ENCODE measurements around the gene NR2C2AP. TPM values are rescaled to one million over a fixed set of nuclear protein-coding genes. Genes with fewer than 3 reads are reported as not detected.

The NR2C2AP gene
- polyA plus RNA-seq, 1 donor = 11.4 TPM

DNA sequence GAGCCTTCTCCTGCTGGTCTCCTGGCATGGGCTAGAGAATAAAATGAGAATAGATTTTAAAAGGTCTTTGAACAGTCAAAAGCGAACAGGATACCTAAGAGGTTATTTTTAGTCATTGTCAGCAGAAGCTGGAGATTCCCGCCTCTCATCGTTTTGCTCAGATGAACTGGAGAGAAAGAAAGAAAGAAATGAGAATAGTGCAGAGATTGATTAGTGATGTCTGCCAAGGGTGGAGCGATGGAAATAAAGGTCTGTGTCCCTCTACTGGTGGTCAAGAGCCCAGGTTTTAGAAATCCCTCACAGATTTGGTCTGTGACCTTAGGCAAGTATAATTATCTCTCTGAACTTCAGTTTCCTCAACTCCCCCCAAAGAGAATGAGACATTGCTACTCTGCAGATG is 13.9 kb upstream of the NR2C2AP start:
- DNase-seq = no peak

DNA sequence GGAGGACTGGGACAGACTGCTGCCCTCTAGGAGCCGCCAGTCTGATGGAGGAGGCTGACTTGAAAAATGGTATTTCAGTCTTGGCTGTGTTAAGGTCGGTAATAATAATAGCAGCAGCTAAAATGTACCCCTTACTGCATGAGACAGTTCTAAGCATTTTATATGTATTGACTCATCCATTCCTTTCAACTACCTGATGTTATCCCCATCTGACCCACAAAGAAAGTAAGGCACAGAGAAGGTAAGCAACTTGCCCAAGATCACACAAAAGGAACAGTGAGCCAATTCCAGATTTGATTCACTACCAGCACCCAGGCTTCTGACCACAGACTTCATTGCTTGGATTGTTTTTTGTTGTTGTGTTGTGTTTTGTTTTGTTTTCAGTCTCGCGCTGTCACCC is 12.6 kb upstream of the NR2C2AP start:
- no peak for DNase-seq

DNA sequence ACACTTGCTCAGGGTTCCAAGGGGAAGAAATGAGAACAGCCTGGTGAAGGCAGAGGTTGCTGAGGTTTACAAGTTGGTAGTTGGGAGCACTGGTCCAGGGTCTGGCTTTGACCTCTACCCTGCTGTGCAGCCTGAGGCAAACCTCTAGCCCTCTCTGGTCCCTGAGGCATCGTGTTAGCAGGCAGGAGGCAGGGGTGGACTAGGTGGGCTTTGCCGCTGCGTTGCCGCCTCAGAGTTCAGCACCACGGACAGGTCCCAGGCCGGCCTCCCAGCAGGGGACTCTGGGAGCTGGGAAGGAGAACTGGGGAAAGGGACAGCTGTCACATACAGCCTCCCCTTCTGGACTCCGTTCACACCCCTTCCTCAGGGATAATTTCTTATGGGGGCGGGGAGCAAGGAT is 11.7 kb upstream of the NR2C2AP start:
- DNase-seq = peak; percentile 68

DNA sequence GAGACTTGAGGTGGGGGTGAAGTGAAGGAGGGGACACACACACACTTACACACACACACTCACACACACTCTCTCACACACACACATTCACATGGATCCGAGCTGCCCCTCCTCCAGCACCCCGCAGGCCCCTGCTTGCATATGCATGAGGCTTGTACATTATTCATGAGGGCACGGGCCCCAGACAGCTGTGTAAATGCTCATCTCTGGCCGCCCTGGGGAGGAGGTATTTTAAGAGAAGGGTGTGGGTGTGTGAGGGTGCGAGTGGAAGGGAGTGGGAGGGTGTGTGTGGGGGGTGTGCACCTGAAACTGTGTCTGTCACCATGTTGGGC is 10.9 kb upstream of the NR2C2AP start:
- no peak for DNase-seq

DNA sequence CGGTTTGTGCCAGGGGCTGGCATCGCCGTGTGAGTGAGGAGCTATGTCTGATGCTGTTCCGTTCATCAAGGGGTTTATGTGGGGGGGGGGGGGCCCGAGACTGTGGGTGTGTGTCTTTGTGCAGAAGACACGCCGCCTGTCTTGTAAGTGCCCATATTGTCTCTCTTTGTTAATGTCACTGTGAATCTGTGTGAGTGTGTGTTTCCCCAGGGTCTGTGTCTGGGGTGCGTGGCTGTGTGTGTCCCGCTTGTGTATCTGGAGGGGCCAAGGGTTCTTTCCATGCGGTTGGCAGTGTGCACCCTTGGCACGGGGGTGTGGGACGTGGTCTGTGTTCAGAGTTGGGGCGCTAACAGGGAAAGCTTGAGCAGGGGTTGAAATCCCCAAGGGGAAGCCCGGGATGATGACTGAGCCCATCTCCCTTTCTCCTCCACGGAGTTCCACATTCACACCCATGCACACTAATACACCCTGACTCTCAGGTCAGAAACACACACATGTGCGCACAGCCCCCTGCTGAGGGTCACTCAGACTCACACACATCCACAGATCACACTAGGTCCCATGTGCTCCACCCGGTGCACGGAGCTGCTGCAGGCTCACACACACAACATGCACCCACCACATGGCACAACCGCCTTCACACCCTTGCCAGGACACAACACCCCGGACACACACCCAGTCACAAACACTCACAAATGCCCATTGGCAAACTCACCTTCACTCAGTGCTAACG is 10.4 kb upstream of the NR2C2AP start:
- no peak for DNase-seq

DNA sequence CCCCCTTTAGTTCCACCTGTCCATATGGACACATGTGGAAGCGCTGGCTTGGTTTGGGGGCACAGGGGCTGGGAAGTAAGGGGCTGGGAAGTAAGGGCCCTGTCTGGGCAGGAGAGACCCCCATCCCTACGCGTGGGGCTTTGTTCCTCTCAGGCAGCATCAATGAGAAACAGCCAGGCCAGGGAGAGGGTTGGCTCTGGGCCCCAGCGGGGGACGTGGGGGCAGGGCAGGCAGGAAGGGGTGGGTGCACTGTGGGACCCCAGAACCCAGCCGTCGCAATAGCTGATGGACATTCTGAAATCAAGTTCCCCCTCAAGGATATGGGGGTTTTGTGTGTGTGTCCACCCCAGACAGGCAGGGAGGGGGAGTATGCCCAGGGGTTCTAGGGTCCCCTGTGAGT is 9.7 kb upstream of the NR2C2AP start:
- no peak for DNase-seq

DNA sequence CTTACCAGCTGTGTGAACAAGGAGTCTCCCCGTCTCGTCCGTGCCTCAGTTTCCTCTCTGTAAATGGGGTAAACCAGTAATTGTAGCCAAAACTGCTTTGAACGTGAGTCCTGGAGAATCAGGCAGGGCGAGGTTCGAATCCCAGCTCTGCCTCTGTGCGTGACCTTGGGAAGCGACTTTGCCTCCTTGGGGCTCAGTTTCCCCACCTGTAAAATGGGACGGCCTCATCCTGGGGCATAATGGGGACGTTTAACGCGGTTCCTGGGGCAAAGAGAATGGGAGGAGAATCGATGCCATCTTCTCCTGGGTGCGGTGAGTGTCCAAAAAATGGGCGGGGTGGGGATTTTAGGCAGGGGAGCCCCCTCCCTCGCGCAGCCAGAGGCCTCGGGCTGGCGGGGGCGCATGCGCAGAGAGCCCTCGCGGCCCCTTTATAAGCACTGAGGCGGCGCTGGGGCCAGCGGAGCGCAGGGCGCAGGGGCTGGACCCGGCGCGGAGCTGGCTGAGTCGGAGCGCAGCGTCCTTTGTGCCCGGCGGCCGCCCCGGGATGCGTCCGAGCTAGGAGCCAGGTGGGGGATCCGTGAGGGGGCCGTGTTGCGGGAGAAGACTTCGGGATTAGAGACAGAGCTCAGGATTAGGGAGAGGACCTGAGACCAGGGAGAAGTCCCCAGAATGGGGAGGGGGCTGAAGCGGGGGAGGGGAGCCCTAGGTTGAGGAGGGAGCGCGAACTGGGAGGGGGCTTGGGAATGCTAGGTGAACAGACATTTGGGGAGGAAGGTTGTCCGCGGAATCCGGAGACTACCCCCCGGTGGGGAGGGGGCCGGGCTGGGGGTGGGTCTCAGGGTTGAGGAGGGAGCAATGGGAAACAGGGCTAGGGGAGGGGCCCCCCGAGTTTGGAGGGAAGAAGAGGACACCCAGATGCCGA is 8.5 kb upstream of the NR2C2AP start, which contains the start of gene NCAN:
NCAN (plus strand) TSS at position 460 of the 922 bp plus-strand sequence. CDS start 4,996 bp downstream, outside the sequence.
- DNase-seq = no peak

DNA sequence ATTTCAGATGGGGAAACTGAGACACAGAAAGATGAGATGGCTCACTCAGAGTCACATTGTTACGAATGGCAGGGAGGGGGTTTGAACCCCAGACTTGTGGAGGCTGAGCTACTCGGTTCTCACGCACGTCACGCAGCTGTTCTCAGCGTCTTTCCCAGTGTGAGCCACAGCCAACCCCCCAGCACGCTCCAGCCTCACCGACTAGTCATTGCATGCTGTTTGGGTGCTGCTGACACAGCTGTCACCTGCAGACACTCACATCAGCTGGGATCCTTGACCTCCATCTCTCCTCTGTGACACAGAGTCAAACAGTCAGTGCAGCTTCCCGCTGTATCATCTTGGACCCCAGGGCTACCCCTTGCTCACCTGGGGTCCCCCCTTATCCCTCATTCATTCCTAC is 6.2 kb upstream of the NR2C2AP start:
- no peak for DNase-seq

DNA sequence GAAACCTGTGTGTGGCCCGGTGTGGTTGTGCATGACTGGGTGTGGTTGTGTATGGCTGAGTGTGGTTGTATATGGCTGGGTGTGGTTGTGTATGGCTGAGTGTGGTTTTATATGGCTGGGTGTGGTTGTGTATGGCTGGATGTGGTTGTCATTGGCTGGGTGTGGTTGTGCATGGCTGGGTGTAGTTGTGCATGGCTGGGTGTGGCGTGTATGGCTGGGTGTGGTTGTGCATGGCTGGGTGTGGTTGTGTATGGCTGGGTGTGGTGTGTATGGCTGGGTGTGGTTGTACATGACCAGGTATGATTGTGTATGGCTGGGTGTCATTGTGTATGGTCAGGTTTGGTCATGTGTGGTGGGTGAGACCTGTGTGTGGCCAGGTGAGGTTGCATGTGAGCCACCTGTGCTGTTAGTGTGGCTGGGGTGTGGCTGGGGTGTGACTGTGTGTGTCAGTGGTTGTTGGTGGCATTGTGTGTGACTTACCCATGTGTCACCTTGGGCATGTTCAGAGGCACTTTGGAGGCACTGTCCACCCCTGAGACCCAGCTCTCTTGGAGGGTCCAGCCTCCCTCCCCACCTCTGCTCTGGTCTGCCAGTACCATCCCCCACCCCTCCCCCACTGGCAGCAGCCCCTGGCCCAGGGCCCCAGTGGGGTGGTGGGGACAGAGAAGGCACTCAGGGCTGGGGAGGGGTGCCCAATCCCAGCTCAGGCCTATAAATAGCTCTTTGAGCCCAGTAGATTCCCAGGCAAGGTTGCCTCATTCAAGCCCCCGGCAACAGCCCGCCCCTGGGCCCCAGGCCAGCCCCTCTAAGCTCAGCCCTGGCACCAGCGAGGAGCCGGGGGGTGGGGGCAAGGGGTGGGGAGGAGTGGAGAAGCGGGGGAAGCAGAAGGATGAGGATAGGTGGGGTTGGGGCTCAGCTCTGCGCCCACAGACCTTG is 4.7 kb upstream of the NR2C2AP start:
- no peak for DNase-seq

DNA sequence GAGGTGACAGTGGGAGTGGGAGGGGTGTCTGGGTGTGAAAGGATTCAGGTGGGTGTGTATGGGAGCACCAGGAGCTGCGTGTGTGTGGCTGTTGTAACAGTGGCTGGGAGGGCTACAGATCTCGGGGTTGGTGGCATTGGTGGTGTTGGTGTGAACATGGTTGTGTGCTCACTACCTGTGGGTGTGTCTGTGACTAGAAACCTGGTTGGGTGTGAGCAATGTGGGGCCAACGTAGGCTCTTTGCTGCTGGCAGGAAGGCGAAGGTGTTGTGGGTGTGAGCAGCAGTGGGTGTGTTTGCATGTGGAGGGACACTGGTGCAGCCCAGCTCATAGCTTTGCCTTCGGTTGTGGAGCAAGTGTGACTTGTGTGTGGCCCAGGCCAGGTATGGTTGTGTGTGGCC is 3.7 kb upstream of the NR2C2AP start:
- no peak for DNase-seq

DNA sequence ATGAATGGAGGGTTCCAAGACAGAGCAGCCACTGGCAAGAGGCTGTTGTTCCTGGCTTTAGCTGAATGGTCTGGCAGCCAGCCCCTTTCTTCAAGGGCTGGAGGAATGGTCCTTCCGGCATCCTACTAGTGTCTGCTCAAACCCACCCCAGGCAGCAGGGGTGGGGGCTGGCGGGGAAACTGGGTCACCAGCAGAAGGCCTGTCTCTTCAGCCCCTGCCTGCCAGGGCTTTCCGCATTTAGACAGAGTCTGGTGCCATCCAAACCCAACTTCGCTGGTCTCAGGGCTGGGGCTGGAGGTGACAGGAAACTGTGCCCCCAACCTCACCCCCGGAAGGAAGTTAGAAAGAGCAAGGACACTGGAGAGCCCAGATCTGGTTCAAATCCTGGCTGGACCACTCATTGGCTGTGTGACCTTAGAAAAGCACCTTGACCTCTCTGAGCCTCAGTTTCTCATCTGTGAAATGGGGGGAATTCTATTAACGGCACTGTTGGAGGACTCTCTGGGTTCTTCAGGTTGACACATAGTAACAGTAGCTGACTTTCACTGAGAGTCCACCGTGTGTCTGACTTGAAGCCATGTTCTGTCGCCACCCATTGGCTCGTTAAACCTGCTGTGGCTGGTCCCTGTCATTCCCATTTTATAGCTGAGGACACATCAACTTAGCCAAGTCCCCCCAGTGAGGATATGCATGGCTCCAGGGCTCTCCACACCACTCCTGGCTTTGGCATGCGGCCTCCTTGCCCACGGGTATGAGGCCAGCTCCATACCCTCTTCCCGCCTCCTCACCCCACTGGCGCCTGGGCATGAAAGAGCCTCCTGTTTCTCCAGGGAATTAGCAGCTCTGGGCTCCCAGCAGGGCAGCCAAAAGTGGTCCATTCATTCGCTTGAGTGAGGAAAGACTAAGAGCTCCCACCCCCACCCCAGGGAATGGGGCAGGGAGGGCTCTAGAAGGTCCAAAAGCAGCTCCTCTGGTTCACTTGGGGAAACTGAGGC is 2.5 kb upstream of the NR2C2AP start:
- DNase-seq = no peak

DNA sequence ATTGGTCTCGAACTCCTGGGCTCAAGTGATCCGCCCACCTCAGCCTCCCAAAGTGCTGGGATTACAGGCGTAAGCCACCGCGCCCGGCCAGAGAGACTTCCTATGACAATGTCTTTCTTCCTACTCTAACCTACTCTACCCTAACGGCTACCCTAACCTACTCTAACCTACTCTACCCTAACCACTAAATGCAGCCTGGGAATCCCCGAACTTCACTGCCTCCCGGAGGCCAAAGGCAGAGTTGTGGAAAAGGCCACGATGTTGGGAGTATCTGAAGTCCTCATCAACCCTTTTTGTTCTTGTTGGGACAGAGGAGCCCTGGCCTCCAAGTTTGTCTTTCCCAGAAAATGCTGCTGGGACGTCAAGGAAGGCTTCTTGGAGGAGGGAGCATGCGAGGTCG is 967 bp upstream of the NR2C2AP start:
- no peak for DNase-seq

DNA sequence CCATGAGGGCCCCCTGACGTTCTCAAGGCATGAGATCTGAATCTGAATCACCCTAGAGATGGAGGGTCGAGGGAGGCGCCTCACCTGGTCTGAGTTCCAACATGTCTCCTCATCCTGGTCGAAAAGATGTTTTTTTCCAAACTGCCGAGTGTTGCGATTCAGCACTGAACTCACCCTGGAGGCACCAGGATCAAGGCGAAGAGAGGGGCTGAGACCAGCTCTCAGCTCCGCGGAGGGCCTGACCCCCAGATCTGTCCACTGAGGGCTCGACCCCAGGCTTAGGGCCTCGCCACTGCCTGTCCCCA is 555 bp downstream of the NR2C2AP start:
- no peak for DNase-seq

DNA sequence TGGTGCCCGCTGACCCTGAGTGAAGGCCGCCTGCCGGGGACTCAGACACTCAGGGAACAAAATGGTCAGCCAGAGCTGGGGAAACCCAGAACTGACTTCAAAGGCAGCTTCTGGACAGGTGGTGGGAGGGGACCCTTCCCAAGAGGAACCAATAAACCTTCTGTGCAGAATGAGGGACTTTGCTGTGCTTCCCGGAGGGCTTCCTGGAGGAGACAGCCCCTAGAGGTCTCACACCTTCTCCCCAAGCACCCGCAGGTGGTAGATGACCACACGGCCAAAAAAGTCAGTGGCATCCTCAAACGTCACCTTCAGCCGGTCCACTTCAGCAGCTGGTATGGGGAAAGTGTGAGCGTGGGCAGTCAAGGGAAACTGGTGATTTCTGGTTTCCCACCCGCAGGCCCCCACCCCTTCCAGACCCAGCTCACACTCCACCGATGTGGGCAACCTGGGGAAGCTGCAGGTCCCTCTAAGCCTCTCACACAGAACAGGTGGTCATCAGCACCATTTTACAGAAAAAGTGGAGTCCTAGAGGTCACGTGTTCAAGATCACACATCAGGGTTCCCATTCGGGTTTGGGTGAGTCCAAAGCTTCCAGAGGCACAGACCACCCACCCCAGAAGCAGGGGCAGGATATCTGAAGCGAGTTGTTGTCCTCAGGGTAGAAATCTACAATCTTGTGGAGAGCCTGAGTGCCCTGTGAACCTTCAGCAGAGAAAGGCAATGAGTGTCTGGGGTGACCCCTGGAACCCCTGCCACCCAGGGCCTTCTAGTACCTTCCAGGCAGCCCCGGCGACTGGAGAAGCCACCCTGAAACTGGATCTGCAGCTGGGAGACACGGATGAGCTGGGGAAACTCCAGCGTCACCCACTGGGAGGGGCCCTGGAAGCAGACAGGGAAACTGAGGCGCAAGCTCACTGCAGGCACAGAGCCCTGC is 1.2 kb downstream of the NR2C2AP start:
- no peak for DNase-seq

DNA sequence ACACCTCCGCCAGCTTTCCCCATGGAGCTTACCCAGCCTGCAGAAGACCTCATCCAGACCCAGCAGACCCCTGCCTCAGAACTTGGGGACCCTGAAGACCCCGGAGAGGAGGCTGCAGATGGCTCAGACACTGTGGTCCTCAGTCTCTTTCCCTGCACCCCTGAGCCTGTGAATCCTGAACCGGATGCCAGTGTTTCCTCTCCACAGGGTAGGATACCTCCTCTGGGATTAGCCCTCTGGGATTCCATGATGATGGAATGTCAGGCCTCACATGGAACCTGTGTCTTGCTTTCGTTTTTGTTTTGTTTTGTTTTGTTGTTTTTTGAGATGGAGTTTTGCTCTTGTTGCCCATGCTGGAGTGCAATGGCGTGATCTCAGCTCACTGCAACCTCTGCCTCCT is 9.3 kb downstream of the NR2C2AP start:
- no peak for DNase-seq

DNA sequence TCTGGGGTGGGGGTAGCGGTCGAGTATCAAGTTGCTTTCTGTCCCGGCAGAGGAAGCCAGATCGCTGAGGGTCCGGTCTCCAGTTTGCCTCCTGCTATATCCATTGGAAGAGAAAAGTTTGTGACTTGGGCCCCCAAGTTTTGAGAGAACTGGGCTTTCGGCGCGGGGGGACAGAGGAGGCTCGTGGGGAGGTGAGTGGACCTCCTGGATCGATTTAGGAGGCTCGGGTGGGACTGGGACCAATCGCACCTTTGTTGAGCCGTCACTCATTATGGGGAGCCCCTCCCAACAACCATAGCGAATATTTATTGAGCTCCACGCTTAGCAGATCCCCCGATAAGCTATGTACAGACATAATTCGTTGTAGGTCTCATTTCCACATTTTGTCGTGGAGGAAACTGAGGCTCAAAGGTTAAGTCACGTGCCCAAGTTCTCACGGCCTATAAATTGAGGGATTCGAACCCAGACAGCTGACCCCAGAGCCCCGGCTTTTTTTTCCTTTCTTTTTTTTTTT is 10.2 kb downstream of the NR2C2AP start:
- DNase-seq = no peak

DNA sequence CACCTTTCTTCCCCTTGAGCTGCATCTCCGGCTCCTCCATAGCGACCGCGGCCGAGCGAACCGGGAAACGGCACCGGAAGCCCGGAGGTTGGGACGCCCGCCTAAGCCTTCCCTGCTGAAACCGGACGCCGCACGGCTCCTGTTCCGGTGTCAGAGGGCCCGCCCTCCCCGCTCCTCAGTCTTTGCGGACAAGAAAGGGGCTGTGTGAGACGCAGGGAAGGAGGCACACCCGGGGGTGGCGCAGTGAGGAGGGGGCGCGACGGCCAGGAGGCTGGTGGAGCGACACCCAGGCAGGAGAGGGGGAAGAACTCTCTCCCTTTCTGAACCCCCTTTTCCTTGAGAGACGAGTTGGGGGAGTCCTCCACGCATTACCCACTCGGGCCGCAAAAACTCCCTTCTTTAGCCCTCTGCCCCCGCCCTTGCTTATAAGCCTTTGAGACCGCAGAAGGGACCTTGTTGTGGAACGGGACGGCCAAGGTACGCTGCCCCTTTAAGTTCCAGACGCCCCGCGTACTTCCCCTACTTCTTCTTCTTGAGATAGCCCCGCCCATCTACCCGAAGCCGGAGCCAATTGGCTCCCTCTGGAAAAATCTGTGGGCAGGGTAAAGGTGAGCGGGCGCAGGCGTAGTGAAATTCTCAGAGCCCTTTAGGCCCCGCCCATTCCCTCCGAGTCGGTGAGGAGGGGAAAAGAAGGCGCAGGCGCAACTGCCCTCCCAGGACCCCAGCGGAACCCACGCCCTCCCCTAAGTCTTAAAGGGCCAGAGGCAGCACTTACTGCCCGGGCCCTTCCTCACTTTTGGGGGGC is 10.9 kb downstream of the NR2C2AP start, which contains the start of the genes BORCS8 and RFXANK:
BORCS8 (minus strand) TSS at position 75 of the 805 bp plus-strand sequence; CDS start at position 40, 35 bp downstream.
RFXANK (plus strand) TSS at position 181 of the 805 bp plus-strand sequence. CDS start 1,689 bp downstream, outside the sequence.
- peak; percentile 100 for DNase-seq

DNA sequence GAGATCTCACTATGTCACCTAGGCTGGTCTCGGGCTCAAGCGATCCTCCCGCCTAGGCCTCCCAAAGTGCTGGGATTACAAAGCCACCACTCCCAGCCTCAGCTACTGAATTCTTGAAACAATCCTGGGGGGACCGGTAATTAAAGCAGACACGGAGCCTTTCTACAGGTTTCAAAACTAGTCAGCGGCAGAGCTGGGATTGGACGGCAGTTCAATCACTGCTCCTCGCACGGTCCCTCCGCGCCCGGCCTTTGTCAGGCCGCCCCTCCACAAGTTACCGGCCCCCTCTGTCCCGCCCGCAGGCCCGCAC is 11.5 kb downstream of the NR2C2AP start:
- no peak for DNase-seq

DNA sequence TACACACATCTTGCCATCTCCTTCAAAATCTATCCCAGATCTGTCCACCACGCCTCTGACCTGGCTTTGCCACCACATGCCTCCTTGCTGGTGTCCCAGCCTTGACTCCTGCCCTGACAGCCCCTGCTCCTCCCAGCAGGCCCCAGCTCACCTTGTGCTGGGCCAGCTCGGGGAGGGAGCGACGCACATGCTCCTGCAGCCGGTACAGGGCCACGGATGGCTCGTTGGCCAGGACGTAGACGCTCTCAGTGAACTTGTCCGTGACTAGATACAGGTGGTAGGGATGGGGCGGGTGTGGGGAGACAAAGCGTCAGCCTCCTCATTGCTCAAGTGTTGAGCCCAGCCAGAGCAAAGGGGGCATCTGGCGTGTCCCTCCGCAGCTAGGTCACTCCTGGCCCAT is 16.5 kb downstream of the NR2C2AP start:
- no peak for DNase-seq
